AG09309 (cell line): ENCODE data around the gene TBC1D7.

ENCODE experiments used
- DNase-seq: peaks from one replicate; pipeline ENCODE4 v3.0.0-alpha.2; 2010; ENCODE audit warnings: low read depth
- H3K4me3 ChIP-seq: 2 replicates; pipeline ENCODE4 v1.5.1; 2011; ENCODE audit warnings: mild to moderate bottlenecking, low read depth, low read length, moderate library complexity; ENCODE audit not compliant: control insufficient read depth
- CTCF ChIP-seq: IDR thresholded peaks from 2 replicates; pipeline ENCODE4 v1.5.1; 2011; ENCODE audit warnings: mild to moderate bottlenecking, low read depth, low read length, inconsistent platforms; ENCODE audit not compliant: insufficient read depth, control insufficient read depth; ENCODE audit errors: missing control alignments

Gene TBC1D7

GRCh38 chr6:13358511-13358910, 30.2 kb upstream of the TBC1D7 start:
- TF ChIP-seq CTCF, result no peak
- DNase-seq, result no peak
- no peak overlapping the region for H3K4me3 ChIP-seq

- no peak for DNase-seq
- H3K4me3 ChIP-seq, result no peak overlapping the region
- peak; percentile 28 for TF ChIP-seq CTCF
These were observed 29.3 kb upstream of the TBC1D7 start for GRCh38 chr6:13357551-13358075.

DNA sequence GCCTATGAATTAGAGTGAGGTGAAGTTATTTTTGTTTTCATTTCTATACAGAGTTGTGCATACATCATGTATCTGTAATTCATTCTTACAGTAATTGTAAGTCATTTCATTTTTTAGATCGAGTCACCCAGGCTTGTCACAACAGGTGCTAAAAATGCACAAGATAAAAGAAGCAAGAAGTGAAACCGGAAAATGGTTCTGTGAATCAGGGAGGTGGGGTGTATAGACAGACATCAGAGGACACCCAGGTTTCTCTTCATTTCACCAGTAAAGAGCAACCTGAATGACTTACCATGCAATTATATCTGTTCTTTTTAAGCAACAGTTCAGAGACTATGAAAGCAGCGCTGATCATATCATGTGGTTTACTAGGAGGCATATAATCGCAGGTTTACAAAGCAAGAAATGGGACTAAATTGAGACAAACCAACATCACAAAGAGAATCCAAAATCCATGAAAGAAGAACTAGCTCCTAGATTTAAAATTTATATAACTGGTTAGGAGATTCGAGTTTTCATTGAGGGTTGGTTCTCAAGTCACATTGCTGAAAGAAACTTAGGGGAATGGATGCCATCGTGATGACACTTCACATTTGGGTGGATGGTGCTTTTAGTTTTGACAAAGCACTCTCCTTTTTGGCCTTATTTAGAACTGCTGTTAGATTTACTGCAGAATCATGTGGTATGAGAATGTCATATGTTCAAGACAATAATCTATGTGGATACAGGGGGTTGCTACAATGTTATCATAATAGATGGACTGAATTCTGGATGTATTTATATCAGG, 27.9 kb upstream of the TBC1D7 start:
- no peak for TF ChIP-seq CTCF
- no peak for DNase-seq
- no peak overlapping the region for H3K4me3 ChIP-seq

- H3K4me3 ChIP-seq, result no peak overlapping the region
- TF ChIP-seq CTCF, result no peak
- peak; percentile 90 for DNase-seq
These were observed 27.0 kb upstream of the TBC1D7 start for GRCh38 chr6:13355043-13355945.

DNA sequence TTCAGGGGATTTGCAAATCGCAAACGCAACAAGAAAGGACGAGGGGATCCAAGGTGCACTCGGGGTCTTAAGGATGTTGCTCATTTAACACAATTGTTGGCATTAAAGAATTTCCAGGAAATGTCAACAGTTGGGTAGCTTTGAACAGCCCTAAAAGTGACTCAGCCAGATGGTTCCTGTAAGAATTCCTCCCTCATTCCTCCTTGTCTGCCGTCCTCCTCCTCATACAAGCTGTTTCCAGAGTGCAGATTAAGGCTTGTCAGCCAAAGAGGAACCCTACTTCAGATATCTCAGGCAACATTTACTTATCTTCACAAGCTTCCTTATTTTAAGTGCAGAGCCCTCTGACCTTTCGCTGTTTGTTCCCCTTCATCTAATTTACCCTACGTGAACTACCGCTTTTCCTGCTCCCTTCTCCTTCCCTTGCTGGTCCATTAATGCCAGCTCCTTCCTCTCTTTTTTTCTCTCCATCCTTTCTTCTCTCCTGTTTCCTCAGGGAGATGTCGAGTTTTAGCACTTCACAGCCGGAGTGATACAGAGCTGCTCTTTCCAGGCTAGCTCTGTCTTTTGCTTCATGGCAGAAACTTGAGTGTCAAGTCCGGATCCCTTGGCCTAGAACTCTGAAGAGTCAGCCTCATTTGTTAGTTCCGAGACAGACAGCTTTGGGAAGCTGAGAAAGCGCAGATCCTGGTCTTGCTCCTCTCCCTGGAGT, 26.1 kb upstream of the TBC1D7 start:
- no peak overlapping the region for H3K4me3 ChIP-seq
- TF ChIP-seq CTCF, result no peak
- DNase-seq, result no peak

DNA sequence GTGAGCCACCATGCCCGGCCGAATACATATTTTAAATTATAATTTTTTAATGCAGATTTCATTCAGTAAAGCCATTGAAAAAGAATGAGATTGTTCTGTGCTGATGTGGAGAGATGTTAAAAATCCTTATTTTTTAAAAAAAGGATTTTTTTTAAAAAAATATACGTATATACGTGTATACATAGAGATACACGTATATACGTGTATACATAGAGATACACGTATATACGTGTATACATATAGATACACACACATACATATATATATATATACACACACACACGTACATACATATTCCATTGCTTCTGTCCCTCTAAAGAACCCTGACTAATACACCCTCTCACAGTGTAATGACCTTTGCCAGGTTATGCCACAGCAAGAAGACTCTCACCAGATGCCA, 23.8 kb upstream of the TBC1D7 start:
- TF ChIP-seq CTCF, result no peak
- DNase-seq, result no peak
- no peak overlapping the region for H3K4me3 ChIP-seq
